NOMO-1 treated with DMSO at 0.1 percent for 48 hours (cell line): ENCODE results near the gene SAXO1.
A peak's percentile ranks its signal among the peaks of the same experiment; 100 is the strongest.
"Not testable (repeated sequence)": the region's sequence is repeated elsewhere in the genome, so short reads cannot be mapped to it uniquely, and the experiment has no call there.

Source experiments
- DNase-seq: peaks from one replicate; lab custom pipeline; 2025; ENCODE audit not compliant: unreplicated experiment; lab: John Stamatoyannopoulos, UW

The SAXO1 gene

GRCh38 chr9:18971909-18972308 lies 61.1 kb downstream of the SAXO1 start:
- no peak for DNase-seq

- DNase-seq = no peak
Observed at GRCh38 chr9:18971404-18971803, 61.6 kb downstream of the SAXO1 start.

GRCh38 chr9:18970393-18970792 lies 62.6 kb downstream of the SAXO1 start:
- DNase-seq = no peak

- no peak for DNase-seq
Observed at GRCh38 chr9:18969128-18969527, 63.9 kb downstream of the SAXO1 start.

GRCh38 chr9:18955626-18956025 lies 77.4 kb downstream of the SAXO1 start:
- no peak for DNase-seq

GRCh38 chr9:18951936-18952335 lies 81.1 kb downstream of the SAXO1 start:
- DNase-seq = no peak

- peak; percentile 74 for DNase-seq
Observed at GRCh38 chr9:18947892-18948339, 85.1 kb downstream of the SAXO1 start.

GRCh38 chr9:18942801-18943200 lies 90.2 kb downstream of the SAXO1 start:
- DNase-seq = no peak

GRCh38 chr9:18941060-18941740 lies 91.8 kb downstream of the SAXO1 start:
- DNase-seq = no peak

GRCh38 chr9:18939943-18940342 lies 93.1 kb downstream of the SAXO1 start:
- no peak for DNase-seq

GRCh38 chr9:18936094-18936871 lies 96.7 kb downstream of the SAXO1 start:
- DNase-seq = no peak

GRCh38 chr9:18935541-18935940 lies 97.5 kb downstream of the SAXO1 start:
- DNase-seq = no peak

- DNase-seq = not testable (repeated sequence)
Observed at GRCh38 chr9:18930611-18931010, 102.4 kb downstream of the SAXO1 start.

- DNase-seq = no peak
Observed at GRCh38 chr9:18928711-18929110, 104.3 kb downstream of the SAXO1 start.

GRCh38 chr9:18926513-18926912 lies 106.5 kb downstream of the SAXO1 start:
- DNase-seq = no peak

- no peak for DNase-seq
Observed at GRCh38 chr9:18925880-18926279, 107.1 kb downstream of the SAXO1 start.

GRCh38 chr9:18923671-18924430 lies 109.2 kb downstream of the SAXO1 start:
- no peak for DNase-seq

- no peak for DNase-seq
Observed at GRCh38 chr9:18923167-18923566, 109.8 kb downstream of the SAXO1 start.

GRCh38 chr9:18922161-18922885 lies 110.7 kb downstream of the SAXO1 start:
- no peak for DNase-seq

- no peak for DNase-seq
Observed at GRCh38 chr9:18921366-18922075, 111.5 kb downstream of the SAXO1 start.
